Natural killer cell (primary cell): ENCODE results near the gene TMEM245. TPM values are rescaled to one million over a fixed set of nuclear protein-coding genes. Genes with fewer than 3 reads are reported as not detected.

ENCODE experiments used
- ATAC-seq, 3 donors: fragments of 150-1000 bp in 2 of 3; fragments of 200-7000 bp in 1 of 3; cut with Tn5 transposase; 1 replicate in 1 of 3; 2 replicates in 2 of 3; pipeline ENCODE4 v1.10.0; 2021; ENCODE audit warnings: mild to moderate bottlenecking in 2 of 3, moderate library complexity in 2 of 3
- DNase-seq, 2 donors: peaks; one replicate each; pipeline versions ENCODE4 v3.0.0 to v3.0.0-alpha.2; 2013 to 2021; ENCODE audit warnings: mixed read lengths in 1 of 2
- H3K27ac ChIP-seq: one replicate; pipeline ENCODE4 v1.5.1; 2013; ENCODE audit warnings: mild to moderate bottlenecking, low read length
- H3K27me3 ChIP-seq: one replicate; pipeline ENCODE4 v1.6.1; 2013; ENCODE audit warnings: low read length; ENCODE audit not compliant: control insufficient read depth, insufficient read depth
- H3K36me3 ChIP-seq: one replicate; pipeline ENCODE4 v1.6.1; 2013; ENCODE audit warnings: low read length; ENCODE audit not compliant: control insufficient read depth, insufficient read depth
- H3K4me1 ChIP-seq: one replicate; pipeline ENCODE4 v1.6.1; 2013; ENCODE audit warnings: low read length; ENCODE audit not compliant: control insufficient read depth, insufficient read depth
- H3K4me3 ChIP-seq: one replicate; pipeline ENCODE4 v1.5.1; 2013; ENCODE audit warnings: low read length
- H3K9me3 ChIP-seq: one replicate; pipeline ENCODE4 v1.6.1; 2013; ENCODE audit warnings: low read length; ENCODE audit not compliant: control insufficient read depth, insufficient read depth
- H3K27ac Mint-ChIP-seq, 2 donors: one replicate each; pipeline ENCODE4 v1.8.0; 2022; ENCODE audit warnings: mild to moderate bottlenecking in 2 of 2, mixed read lengths in 2 of 2, moderate library complexity in 1 of 2
- H3K27me3 Mint-ChIP-seq, 2 donors: one replicate each; pipeline ENCODE4 v1.8.0; 2022; ENCODE audit warnings: low read depth in 2 of 2, mixed read lengths in 2 of 2
- H3K36me3 Mint-ChIP-seq: one replicate; pipeline ENCODE4 v1.8.0; 2022; ENCODE audit warnings: mixed read lengths
- H3K4me1 Mint-ChIP-seq, 2 donors: one replicate each; pipeline ENCODE4 v1.8.0; 2022; ENCODE audit warnings: mixed read lengths in 2 of 2
- H3K4me3 Mint-ChIP-seq: one replicate; pipeline ENCODE4 v1.8.0; 2022; ENCODE audit warnings: mild to moderate bottlenecking, moderate library complexity, mixed read lengths
- H3K9me3 Mint-ChIP-seq, 2 donors: one replicate each; pipeline ENCODE4 v1.8.0; 2022; ENCODE audit warnings: mixed read lengths in 2 of 2
- CTCF ChIP-seq: fragments of 200-600 bp; IDR thresholded peaks from one replicate; pipeline ENCODE4 v1.8.0; 2022; ENCODE audit warnings: antibody characterized with exemption
- WGBS: methylation state at CpG from one replicate; pipeline ENCODE4 v1.1.7; 2013; ENCODE audit warnings: missing lambda C conversion rate; ENCODE audit not compliant: insufficient coverage; 5-methylcytosine and 5-hydroxymethylcytosine counted together
- intact Hi-C: fragments of 100-400 bp; cut with micrococcal nuclease; formaldehyde crosslinking; loops from one replicate; pipeline ENCODE4 v1.14.2; 2022
- total RNA-seq, 4 donors: library from RNA; stranded (reverse); fragments of 120-200 nt in 1 of 4; gene quantifications; one replicate each; pipeline versions ENCODE4 v1.2.3 to v1.2.4, GENCODE V29; 2013 to 2022

Gene TMEM245
- total RNA-seq, 3 donors from 2014 or later (not counting 1 experiment from before 2014, with no cell fraction given) = 14.5 to 22.5 (median 21.8) TPM

- no peak for DNase-seq
- intact Hi-C loops = no loop called here
- Mint-ChIP-seq H3K9me3 (no peaks in the 10 kb centered on the region), H3K4me3 (no peak within 1 kb of the TSS), H3K27me3 (peaks cover 50 to 81% of the 10 kb centered on the region in 2 donors), H3K4me1 (peaks cover 0 to 5% of the 10 kb centered on the region in 2 donors), H3K27ac (no peak within 1 kb of the TSS), H3K36me3 (no peaks in the 10 kb centered on the region)
- no peak for TF ChIP-seq CTCF
- no peak for ATAC-seq
- Histone ChIP-seq H3K4me3 (no peak within 1 kb of the TSS), H3K36me3 (no peaks in the 10 kb centered on the region), H3K27me3 (peaks cover 10% of the 10 kb centered on the region), H3K27ac (no peak within 1 kb of the TSS), H3K4me1 (no peaks in the 10 kb centered on the region), H3K9me3 (no peaks in the 10 kb centered on the region)
- 12% methylated on average over 79 of the region's 86 CpGs for WGBS
Measured at GRCh38 chr9:109166771-109167601, 47.2 kb upstream of the TMEM245 start, which contains the start of gene FRRS1L. Gene FRRS1L (minus strand): TSS chr9:109167249. CDS start chr9:109167138, 111 bp downstream.

- Histone ChIP-seq H3K9me3 (no peaks in the 10 kb centered on the region), H3K27ac (no peak overlapping the region), H3K27me3 (peaks cover 10% of the 10 kb centered on the region), H3K4me3 (no peak overlapping the region), H3K4me1 (no peaks in the 10 kb centered on the region), H3K36me3 (no peaks in the 10 kb centered on the region)
- no peak overlapping the region for H3K4me3 Mint-ChIP-seq
- H3K27me3 Mint-ChIP-seq = peaks cover 50 to 78% of the 10 kb centered on the region in 2 donors
- WGBS = 82% methylated on average over 16 of the region's 16 CpGs
- ATAC-seq (no peak), DNase-seq (no peak)
- peaks cover 0 to 5% of the 10 kb centered on the region in 2 donors for H3K4me1 Mint-ChIP-seq
- H3K36me3 Mint-ChIP-seq = no peaks in the 10 kb centered on the region
- no peak overlapping the region for H3K27ac Mint-ChIP-seq
- intact Hi-C loops = no loop called here
- no peaks in the 10 kb centered on the region for H3K9me3 Mint-ChIP-seq
- no peak for TF ChIP-seq CTCF
Measured at GRCh38 chr9:109166171-109166770, 46.5 kb upstream of the TMEM245 start.

- 60% methylated on average over 3 of the region's 5 CpGs for WGBS
- peaks cover 48 to 73% of the 10 kb centered on the region in 2 donors for H3K27me3 Mint-ChIP-seq
- peaks cover 0 to 5% of the 10 kb centered on the region in 2 donors for H3K4me1 Mint-ChIP-seq
- ATAC-seq = no peak
- H3K4me3 Mint-ChIP-seq = no peak overlapping the region
- DNase-seq = no peak
- H3K27me3 ChIP-seq = peaks cover 10% of the 10 kb centered on the region
- no peak for TF ChIP-seq CTCF
- H3K27ac ChIP-seq = no peak overlapping the region
- no peaks in the 10 kb centered on the region for H3K9me3 Mint-ChIP-seq
- H3K9me3 ChIP-seq = no peaks in the 10 kb centered on the region
- H3K27ac Mint-ChIP-seq = no peak overlapping the region
- intact Hi-C loops = no loop called here
- no peaks in the 10 kb centered on the region for H3K36me3 Mint-ChIP-seq
- no peak overlapping the region for H3K4me3 ChIP-seq
- no peaks in the 10 kb centered on the region for H3K36me3 ChIP-seq
- H3K4me1 ChIP-seq = no peaks in the 10 kb centered on the region
Measured at GRCh38 chr9:109164042-109164441, 44.3 kb upstream of the TMEM245 start.
